Upper lobe of right lung (tissue), 1 donor: Measurements from ENCODE around the gene HIRIP3. TPM values are rescaled to one million over a fixed set of nuclear protein-coding genes. Genes with fewer than 3 reads are reported as not detected.
A peak's percentile ranks its signal among the peaks of the same experiment; 100 is the strongest.

Experiments used
- ATAC-seq: fragments of 200-7000 bp; cut with Tn5 transposase; one replicate; pipeline ENCODE4 v1.9.1; 2020; ENCODE audit warnings: mild to moderate bottlenecking, moderate library complexity
- DNase-seq: peaks from one replicate; pipeline ENCODE4 v3.0.0-alpha.2; 2020
- H3K27ac ChIP-seq: fragments of 200-600 bp; one replicate; pipeline ENCODE4 v1.8.0; 2022
- H3K27me3 ChIP-seq: fragments of 200-600 bp; one replicate; pipeline ENCODE4 v1.8.0; 2022; ENCODE audit warnings: mild to moderate bottlenecking
- H3K36me3 ChIP-seq: fragments of 200-600 bp; one replicate; pipeline ENCODE4 v1.8.0; 2022
- H3K4me1 ChIP-seq: fragments of 200-600 bp; one replicate; pipeline ENCODE4 v1.8.0; 2022
- H3K4me3 ChIP-seq: fragments of 200-600 bp; one replicate; pipeline ENCODE4 v1.8.0; 2022; ENCODE audit warnings: mild to moderate bottlenecking
- H3K9me3 ChIP-seq: fragments of 200-600 bp; one replicate; pipeline ENCODE4 v1.8.0; 2022
- CTCF ChIP-seq: fragments of 200-600 bp; IDR thresholded peaks from one replicate; pipeline ENCODE4 v1.8.0; 2022; ENCODE audit warnings: antibody characterized with exemption
- intact Hi-C: fragments of 100-400 bp; cut with DNase I; formaldehyde crosslinking; loops from one replicate; pipeline ENCODE4 v1.11.0; 2022
- total RNA-seq: library from RNA; stranded (reverse); fragmentation: NEBNext Ultra II Directional; extraction: Animal tissue kit (Norgen Biotek cat#: 25700); gene quantifications from one replicate; pipeline ENCODE4 v1.2.1, GENCODE V29; 2021
- donor health status: DM: no; HTN: yes; CAD: no; lungs with severe emphysema.

The HIRIP3 gene
- total RNA-seq, 1 donor from 2014 or later: 20.3 TPM

- ATAC-seq (no peak), DNase-seq (no peak)
- Histone ChIP-seq H3K27ac (no peak overlapping the region), H3K27me3 (peaks cover 60% of the 10 kb centered on the region), H3K4me3 (no peak overlapping the region), H3K4me1 (peaks cover 5% of the 10 kb centered on the region), H3K36me3 (no peaks in the 10 kb centered on the region), H3K9me3 (no peaks in the 10 kb centered on the region)
- intact Hi-C loops: no loop called here
- TF ChIP-seq CTCF: no peak
Observed at GRCh38 chr16:30031477-30031918, 36.1 kb upstream of the HIRIP3 start.

GRCh38 chr16:30030841-30031413, 35.5 kb upstream of the HIRIP3 start, which contains the start of gene TLCD3B:
Gene TLCD3B (minus strand): TSS chr16:30031271. CDS start chr16:30030527, 744 bp downstream.
- Histone ChIP-seq H3K9me3 (no peaks in the 10 kb centered on the region), H3K27ac (no peak within 1 kb of the TSS), H3K36me3 (no peaks in the 10 kb centered on the region), H3K4me1 (peaks cover 5% of the 10 kb centered on the region), H3K27me3 (peaks cover 64% of the 10 kb centered on the region), H3K4me3 (no peak within 1 kb of the TSS)
- no peak for TF ChIP-seq CTCF
- intact Hi-C loops: no loop called here
- DNase-seq: no peak
- no peak for ATAC-seq

- no peak for TF ChIP-seq CTCF
- intact Hi-C loops: no loop called here
- Histone ChIP-seq H3K36me3 (no peaks in the 10 kb centered on the region), H3K4me1 (peaks cover 5% of the 10 kb centered on the region), H3K4me3 (no peak overlapping the region), H3K27me3 (peaks cover 68% of the 10 kb centered on the region), H3K9me3 (no peaks in the 10 kb centered on the region), H3K27ac (no peak overlapping the region)
- DNase-seq (no peak), ATAC-seq (no peak)
Observed at GRCh38 chr16:30030011-30030685, 34.7 kb upstream of the HIRIP3 start.

GRCh38 chr16:30028438-30029076, 33.1 kb upstream of the HIRIP3 start:
- no peaks in the 10 kb centered on the region for H3K36me3 ChIP-seq
- H3K27ac ChIP-seq: no peak overlapping the region
- peak; percentile 28 for ATAC-seq
- no peaks in the 10 kb centered on the region for H3K9me3 ChIP-seq
- peaks cover 5% of the 10 kb centered on the region for H3K4me1 ChIP-seq
- TF ChIP-seq CTCF: no peak
- intact Hi-C loops: no loop called here
- H3K4me3 ChIP-seq: no peak overlapping the region
- H3K27me3 ChIP-seq: peaks cover 67% of the 10 kb centered on the region
- no peak for DNase-seq

GRCh38 chr16:30027588-30028437, 32.4 kb upstream of the HIRIP3 start:
- peaks cover 59% of the 10 kb centered on the region for H3K27me3 ChIP-seq
- intact Hi-C loops: no loop called here

More at GRCh38 chr16:30027588-30028437, 32.4 kb upstream of the HIRIP3 start:
- Histone ChIP-seq H3K36me3 (no peaks in the 10 kb centered on the region), H3K9me3 (no peaks in the 10 kb centered on the region), H3K4me1 (peaks cover 5% of the 10 kb centered on the region), H3K4me3 (no peak overlapping the region), H3K27ac (no peak overlapping the region)
- ATAC-seq: no peak
- no peak for DNase-seq
- no peak for TF ChIP-seq CTCF
